ENCODE data around the gene APBB3.

The APBB3 gene

DNA sequence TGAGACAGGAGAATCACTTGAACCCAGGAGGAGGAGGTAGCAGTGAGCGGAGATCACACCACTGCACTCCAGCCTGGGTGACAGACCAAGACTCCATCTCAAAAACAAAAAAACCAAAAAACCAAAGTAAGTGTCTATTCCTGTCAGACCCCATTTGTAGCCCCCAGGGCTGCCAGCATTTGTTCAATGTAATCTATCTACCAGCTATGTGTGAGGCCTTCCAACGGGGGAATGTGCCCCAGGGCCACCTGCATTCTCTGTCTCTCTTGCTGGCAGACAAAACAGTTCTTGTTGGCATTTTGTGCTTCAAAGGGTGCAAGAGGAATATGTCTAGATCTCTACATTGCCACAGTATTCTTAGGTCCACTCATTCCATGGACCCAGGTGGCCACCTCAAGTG lies 34.4 kb upstream of the APBB3 start:
- H3K9me2 ChIP-seq (replicated peaks; ENCODE audit: insufficient read depth, low read length) = no peaks in the 10 kb centered on the region
- no peaks in the 10 kb centered on the region for H3K27me3 ChIP-seq (ENCODE audit: low read length)
- H3K79me2 ChIP-seq (ENCODE audit: insufficient read depth, low read length) = no peaks in the 10 kb centered on the region
- no peaks in the 10 kb centered on the region for H3K9me3 ChIP-seq (ENCODE audit: insufficient read depth, low read length)
- no peak overlapping the region for H3K4me2 ChIP-seq (ENCODE audit: low read depth, low read length, poor library complexity, severe bottlenecking)
- H4K20me1 ChIP-seq (ENCODE audit: low read depth, low read length) = no peaks in the 10 kb centered on the region
- no peak overlapping the region for H3K9ac ChIP-seq (ENCODE audit: low read length)
- no peaks in the 10 kb centered on the region for H3K36me3 ChIP-seq (ENCODE audit: low read length)
- no peak overlapping the region for H2AFZ ChIP-seq (ENCODE audit: low read depth, low read length, severe bottlenecking)
- no peaks in the 10 kb centered on the region for H3F3A ChIP-seq (ENCODE audit: insufficient read depth)
- TF ChIP-seq CTCF (IDR thresholded peaks at IDR 0.05; ENCODE audit: insufficient read depth, low read length, poor library complexity, severe bottlenecking) (no peak), EZH2phosphoT487 (conservative IDR thresholded peaks at IDR 0.05; ENCODE audit: low read length) (no peak)
- H3K4me3 ChIP-seq (ENCODE audit: insufficient read depth, low read length, poor library complexity, severe bottlenecking) = no peak overlapping the region
- no peak overlapping the region for H3K27ac ChIP-seq (ENCODE audit: low read depth, low read length)

DNA sequence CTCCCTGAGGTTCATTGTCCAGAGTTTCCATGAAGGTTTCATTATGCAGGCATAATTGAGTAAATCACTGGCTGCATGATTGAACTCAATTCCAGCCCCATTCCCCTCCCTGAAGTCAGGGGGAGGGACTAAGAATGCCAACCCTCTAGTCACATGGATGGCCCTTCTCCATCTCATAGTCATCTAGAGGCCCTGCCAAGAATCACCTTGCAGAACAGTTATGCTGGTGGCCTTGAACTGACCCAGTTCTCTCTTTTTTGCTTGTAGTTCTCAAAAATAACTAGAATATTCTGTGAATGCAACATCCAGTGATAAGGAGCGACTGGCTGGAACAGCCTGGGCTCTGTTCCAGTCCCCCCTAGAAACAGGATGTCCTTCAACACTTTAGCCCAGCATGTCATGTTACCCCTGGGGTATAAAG lies 31.9 kb upstream of the APBB3 start:
- Histone ChIP-seq H3K4me3 (ENCODE audit: insufficient read depth, low read length, poor library complexity, severe bottlenecking) (no peak overlapping the region), H3K9ac (ENCODE audit: low read length) (no peak overlapping the region), H3K27ac (ENCODE audit: low read depth, low read length) (no peak overlapping the region), H3F3A (ENCODE audit: insufficient read depth) (no peaks in the 10 kb centered on the region), H3K9me3 (ENCODE audit: insufficient read depth, low read length) (no peaks in the 10 kb centered on the region), H4K20me1 (ENCODE audit: low read depth, low read length) (no peaks in the 10 kb centered on the region), H3K79me2 (ENCODE audit: insufficient read depth, low read length) (no peaks in the 10 kb centered on the region), H3K4me2 (ENCODE audit: low read depth, low read length, poor library complexity, severe bottlenecking) (no peak overlapping the region), H2AFZ (ENCODE audit: low read depth, low read length, severe bottlenecking) (no peak overlapping the region), H3K27me3 (ENCODE audit: low read length) (no peaks in the 10 kb centered on the region), H3K9me2 (replicated peaks; ENCODE audit: insufficient read depth, low read length) (no peaks in the 10 kb centered on the region), H3K36me3 (ENCODE audit: low read length) (no peaks in the 10 kb centered on the region)
- TF ChIP-seq EZH2phosphoT487 (conservative IDR thresholded peaks at IDR 0.05; ENCODE audit: low read length) = no peak
- TF ChIP-seq CTCF (IDR thresholded peaks at IDR 0.05; ENCODE audit: insufficient read depth, low read length, poor library complexity, severe bottlenecking) = no peak

DNA sequence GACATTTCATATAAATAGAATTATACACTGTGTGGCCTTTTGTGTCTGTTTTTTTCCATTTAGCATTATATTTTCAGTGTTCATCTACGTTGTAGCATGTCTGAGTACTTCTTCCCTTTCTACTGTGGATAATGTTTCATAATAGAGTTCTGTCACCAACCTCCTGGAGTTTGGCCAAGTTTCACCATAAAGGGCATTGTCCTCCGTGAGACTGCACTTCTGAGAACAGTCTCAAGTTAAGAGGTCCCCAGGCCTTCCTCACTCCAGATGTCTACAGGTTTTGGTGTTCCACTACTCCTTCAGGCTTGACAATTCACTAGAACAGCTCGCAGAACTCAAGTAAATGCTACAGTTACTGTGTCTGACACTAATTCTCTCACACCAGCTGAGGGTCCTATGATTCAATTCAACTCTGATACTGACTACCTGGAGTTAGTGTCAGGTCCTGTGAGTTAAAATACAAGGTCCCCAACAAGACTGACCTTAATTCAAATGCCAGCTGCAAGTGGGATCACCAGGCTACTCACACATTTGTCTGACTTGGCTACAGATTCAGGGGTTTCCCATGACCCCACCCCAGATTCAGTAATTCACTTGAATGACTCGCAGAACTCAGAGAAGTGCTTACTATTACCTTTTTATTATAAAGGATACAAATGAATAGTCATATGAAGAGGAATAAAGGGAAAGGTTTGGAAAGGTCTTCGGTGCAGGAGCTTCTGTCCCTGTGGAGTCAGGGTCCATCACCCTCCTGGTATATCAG lies 31.3 kb upstream of the APBB3 start:
- Histone ChIP-seq H4K20me1 (ENCODE audit: low read depth, low read length) (no peaks in the 10 kb centered on the region), H3K4me3 (ENCODE audit: insufficient read depth, low read length, poor library complexity, severe bottlenecking) (no peak overlapping the region), H3K9me3 (ENCODE audit: insufficient read depth, low read length) (no peaks in the 10 kb centered on the region), H3K79me2 (ENCODE audit: insufficient read depth, low read length) (no peaks in the 10 kb centered on the region), H3K4me2 (ENCODE audit: low read depth, low read length, poor library complexity, severe bottlenecking) (no peak overlapping the region), H3K27me3 (ENCODE audit: low read length) (no peaks in the 10 kb centered on the region), H3F3A (ENCODE audit: insufficient read depth) (no peaks in the 10 kb centered on the region), H3K36me3 (ENCODE audit: low read length) (no peaks in the 10 kb centered on the region), H3K9me2 (replicated peaks; ENCODE audit: insufficient read depth, low read length) (no peaks in the 10 kb centered on the region), H2AFZ (ENCODE audit: low read depth, low read length, severe bottlenecking) (no peak overlapping the region), H3K9ac (ENCODE audit: low read length) (no peak overlapping the region), H3K27ac (ENCODE audit: low read depth, low read length) (no peak overlapping the region)
- TF ChIP-seq EZH2phosphoT487 (conservative IDR thresholded peaks at IDR 0.05; ENCODE audit: low read length) (no peak), CTCF (IDR thresholded peaks at IDR 0.05; ENCODE audit: insufficient read depth, low read length, poor library complexity, severe bottlenecking) (no peak)
